ENCODE results near the gene FNDC3A.

DNA sequence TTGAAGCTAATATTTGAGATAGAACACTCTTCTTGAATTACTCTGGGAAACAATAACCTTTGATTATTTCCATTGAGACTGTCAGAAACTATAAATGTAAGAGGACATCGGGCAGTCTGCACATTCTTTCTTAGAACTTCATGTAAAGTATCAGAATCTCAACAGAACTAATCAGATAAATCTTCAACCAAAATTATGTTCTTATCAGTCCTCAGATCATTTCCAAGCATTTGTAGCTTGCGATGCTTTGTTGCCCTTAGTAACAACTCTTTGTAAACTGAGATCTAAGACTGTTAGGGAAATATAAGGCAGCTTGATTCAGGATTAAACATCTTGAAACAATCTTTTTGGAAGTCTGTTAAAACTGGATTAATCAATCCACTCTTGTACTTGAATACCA, 70.3 kb downstream of the FNDC3A start:
- TF ChIP-seq, protein P1, sequence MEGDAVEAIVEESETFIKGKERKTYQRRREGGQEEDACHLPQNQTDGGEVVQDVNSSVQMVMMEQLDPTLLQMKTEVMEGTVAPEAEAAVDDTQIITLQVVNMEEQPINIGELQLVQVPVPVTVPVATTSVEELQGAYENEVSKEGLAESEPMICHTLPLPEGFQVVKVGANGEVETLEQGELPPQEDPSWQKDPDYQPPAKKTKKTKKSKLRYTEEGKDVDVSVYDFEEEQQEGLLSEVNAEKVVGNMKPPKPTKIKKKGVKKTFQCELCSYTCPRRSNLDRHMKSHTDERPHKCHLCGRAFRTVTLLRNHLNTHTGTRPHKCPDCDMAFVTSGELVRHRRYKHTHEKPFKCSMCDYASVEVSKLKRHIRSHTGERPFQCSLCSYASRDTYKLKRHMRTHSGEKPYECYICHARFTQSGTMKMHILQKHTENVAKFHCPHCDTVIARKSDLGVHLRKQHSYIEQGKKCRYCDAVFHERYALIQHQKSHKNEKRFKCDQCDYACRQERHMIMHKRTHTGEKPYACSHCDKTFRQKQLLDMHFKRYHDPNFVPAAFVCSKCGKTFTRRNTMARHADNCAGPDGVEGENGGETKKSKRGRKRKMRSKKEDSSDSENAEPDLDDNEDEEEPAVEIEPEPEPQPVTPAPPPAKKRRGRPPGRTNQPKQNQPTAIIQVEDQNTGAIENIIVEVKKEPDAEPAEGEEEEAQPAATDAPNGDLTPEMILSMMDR (conservative IDR thresholded peaks at IDR 0.05), result no peak
- no peak for TF ChIP-seq EZH2 (IDR thresholded peaks at IDR 0.05; ENCODE audit: low read depth)

All from PC-9 (cell line).